GM20431 (cell line): ENCODE data around the gene AFMID.
"Not testable (repeated sequence)": the region's sequence is repeated elsewhere in the genome, so short reads cannot be mapped to it uniquely, and the experiment has no call there.

Experiments used
- in situ Hi-C: fragments of 300-500 bp; cut with MseI, MboI; formaldehyde crosslinking; loops from one replicate; pipeline ENCODE4 v1.15.0; 2020; ENCODE audit warnings: low sequenced_read_pairs; ENCODE audit not compliant: unreplicated experiment

AFMID gene

DNA sequence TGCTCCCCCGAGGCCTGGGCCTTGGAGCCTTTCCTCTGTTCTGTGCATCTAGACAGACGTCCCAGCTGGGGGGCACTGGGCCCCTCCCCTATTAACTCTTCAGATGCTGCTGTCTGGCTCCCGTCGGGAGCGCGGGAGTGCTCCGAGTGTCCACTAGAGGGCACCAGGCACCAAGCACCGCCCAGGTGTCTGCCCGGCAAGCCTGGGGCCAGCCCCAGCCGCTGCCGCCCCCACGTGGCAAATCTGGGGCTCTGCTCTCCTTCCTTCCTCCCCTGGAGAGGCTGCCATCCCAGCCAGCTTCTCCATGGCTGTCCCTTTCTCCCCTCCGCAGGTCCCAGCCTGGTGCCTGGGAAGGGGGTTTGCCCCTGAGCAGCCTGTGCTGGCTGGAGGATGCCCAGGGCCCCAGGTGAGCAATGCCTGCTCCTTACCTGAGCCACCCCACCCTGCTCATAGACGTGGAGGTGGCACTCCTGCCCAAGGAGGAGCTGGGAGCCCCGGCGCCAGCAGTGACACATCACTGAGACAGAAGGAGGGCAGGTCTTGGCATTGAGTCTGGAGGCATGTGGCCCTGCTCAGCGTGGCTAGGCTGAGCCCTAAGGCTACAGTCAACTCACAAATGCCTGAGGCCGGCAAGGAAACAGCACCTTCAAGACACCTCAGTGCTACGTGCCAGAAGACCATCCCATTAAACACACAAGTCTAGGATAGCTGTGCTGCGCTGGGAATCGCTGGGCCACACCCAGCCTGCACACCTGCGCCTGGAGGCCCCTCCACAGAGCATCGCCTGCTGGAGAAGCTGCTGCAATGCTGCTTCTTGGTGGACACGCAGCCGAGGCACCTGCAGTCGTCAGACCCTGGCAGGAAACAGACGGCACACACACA lies 64.0 kb downstream of the AFMID start:
- in situ Hi-C loops: no loop called here

DNA sequence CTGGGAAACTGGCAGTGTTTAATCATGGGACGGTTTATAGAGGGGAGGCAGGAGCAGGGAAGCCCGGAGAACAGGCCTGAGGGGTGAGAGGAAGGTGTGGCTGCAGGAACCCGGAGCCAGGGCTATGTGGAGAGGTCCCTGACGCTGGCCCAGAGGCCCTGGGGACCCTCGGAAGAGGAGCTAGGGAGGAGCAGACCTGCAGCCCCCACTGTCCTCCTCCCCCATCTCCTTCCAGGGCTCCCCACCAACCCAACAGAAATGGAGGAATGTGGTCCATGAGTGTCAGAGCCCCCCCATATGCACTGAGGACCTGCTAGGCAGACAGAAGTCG lies 64.6 kb downstream of the AFMID start:
- in situ Hi-C loops: no loop called here

DNA sequence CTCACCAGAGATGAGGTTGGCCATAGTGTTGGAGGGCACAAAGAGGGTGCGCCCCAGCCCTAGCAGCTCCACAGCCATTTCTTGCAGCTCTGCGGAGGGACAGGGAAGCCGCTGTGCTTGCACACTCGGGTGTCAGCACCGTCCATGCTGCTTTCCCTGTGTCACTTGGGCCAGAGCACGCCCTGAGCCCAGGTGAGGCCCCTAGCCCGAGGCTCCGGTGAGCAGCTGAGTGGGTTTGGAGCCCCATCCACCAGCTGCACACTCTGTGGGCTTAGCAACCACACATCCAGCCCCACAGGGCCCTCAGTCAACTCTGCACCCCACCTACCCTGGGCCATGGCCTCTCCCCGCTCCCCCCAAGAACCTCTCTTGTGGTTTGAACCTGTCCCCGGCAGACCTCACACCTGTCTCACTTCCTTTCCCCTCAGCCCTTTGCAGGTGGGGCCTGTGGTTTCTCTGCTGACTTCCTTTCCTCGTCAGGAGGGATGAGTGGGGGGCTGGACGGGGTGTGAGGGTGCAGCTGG lies 65.0 kb downstream of the AFMID start:
- in situ Hi-C loops: no loop called here

DNA sequence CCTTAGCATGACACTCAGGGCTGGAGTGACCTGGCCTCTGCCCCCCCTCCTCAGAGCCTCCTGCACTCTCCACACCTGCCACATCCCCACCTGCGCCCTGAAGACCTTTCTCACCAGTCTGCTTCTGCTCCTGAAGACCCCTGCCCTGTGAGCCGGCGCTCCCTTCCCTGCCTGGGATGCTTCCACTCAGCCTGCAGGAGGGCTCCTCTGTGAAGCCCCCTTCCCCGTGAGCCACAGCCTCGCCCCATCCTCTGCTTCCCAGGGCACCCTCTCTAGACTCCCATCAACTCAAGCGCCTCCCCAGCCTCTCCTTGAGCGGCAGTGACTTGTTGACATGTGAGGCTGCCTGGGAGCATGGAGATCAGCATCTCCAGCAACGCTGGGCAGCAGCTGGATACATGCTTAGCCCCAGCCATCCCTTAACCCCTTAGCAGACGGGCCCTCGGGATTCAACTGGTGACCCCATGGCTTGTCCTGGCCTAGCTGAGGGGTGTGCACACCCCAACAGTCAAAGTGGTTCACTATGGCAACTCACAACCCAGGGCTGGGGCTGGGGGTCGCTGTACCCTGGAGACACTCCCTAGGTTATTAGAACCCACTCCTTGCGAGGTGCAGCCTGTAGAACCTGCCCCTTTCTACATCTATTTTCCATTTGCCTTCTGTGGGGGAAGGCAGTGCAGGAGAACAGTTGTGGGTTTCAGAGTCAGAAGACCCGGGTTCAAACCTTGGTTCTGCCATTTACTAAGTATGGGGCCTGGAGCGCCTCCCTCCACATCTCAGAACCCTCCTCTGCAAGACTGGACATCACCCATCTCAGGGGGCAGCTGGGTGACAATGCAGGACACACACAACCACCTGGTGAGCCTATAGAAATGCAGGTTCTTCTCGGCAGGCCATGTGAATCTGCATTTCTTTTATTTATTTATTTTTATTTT lies 65.8 kb downstream of the AFMID start:
- in situ Hi-C loops: no loop called here

DNA sequence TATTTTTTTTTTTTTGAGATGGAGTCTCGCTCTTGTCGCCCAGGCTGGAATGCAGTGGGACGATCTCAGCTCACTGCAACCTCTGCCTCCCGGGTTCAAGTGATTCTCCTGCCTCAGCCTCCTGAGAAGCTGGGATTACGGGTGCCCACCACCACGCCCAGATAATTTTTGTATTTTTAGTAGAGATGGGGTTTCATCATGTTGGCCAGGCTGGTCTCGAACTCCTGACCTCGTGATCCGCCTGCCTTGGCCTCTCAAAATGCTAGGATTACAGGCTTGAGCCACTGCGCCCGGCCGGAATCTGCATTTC lies 66.4 kb downstream of the AFMID start:
- in situ Hi-C loops: not testable (repeated sequence)

DNA sequence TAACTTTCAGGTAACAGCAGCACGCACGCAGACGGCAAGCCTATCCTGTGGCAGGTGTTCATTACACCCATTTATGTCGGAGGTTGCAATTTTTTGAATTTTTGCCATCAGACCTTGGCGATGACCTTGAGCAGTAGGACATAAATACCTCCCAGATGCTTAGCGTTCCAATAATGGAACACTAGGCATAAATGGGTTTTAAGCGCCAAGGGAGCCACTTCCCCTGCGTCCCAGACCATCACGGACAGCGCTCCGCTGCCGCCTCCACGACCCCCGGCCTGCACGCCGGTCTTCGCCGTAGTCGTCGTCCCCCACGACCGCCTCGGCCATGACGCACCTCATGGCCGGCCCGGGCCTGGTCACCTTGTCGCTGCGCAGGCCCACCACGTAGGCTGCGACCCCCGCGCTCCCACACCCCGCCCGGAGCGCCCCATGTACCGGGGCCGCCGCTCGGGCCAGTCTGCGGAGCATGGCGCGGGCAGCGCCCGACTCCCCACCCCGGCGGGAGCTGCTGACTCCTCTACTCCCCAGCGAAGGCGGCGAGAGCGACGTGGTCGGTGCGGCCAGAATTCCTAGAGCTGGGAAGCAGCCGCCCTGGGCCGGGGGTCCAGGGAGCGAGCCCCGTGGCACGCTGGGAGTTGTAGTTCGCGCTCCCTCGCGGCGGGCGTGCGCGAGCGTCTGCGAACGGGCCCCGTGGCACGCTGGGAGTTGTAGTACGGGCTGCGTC lies 66.9 kb downstream of the AFMID start:
- in situ Hi-C loops: no loop called here

DNA sequence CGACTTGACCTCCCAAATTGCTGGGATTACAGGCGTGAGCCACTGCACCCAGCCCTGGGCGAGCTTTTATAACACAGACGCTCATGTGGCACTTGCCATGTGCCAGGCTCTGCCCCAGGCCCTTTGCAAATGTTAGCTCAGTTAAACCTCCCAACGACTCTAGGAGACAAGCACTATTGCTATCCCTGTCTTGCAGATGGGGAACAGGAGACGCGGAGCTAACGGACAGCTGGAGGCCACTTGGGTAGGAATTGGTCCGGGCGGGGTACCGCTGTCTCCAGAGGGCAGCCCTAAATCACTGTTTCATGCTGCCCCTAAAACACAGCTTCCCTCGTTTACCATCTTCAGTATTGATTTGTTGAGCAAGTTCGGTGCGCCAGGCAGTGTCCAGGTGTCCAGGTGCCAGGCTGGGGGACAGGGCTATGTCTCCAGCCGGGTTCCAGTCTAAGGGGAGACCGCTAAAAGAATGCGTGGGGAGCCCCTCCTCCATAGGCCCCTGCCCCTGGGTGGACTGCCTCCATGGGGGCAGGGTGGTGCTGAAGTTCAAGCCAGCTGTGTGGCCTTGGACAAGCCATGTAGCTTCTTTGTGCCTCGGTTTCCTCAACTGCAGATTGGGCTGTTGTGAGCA lies 68.0 kb downstream of the AFMID start:
- in situ Hi-C loops: no loop called here

DNA sequence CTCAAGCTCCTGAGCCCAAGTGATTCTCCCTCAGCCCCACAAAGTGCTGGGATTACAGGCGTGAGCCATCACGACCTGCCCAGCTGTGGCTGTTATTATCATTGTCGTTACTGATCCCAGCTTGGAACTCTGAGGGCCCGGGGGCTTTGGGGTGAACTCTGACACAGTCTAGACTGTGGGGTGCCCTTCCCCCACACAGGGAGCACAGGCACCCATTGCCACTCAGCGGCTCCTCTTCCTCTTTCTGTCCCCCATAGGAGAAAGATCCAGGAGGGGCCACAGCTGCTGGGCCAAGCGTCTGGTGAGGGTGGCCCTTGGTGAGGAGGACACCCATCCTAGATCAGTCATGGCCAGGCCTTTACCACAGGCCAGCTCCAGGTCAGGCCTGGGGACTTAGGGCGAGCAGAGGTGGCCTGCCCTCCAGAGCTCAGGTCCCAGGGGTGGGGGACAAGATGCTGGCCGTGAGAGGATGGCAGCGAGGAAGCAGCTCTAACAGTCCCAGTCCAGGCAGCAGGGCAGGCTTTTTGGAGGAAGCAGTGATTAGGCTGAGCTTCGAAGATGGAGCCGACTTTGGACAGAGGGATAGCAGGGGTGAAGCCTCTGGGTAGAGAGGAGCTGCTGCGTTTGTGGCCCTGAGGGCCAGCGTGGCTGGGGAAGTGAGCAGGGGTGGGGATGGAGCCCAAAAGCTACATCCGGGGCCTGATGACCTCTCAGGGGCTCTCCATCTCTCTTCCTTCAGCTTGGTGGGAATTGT lies 69.0 kb downstream of the AFMID start:
- in situ Hi-C loops: no loop called here

DNA sequence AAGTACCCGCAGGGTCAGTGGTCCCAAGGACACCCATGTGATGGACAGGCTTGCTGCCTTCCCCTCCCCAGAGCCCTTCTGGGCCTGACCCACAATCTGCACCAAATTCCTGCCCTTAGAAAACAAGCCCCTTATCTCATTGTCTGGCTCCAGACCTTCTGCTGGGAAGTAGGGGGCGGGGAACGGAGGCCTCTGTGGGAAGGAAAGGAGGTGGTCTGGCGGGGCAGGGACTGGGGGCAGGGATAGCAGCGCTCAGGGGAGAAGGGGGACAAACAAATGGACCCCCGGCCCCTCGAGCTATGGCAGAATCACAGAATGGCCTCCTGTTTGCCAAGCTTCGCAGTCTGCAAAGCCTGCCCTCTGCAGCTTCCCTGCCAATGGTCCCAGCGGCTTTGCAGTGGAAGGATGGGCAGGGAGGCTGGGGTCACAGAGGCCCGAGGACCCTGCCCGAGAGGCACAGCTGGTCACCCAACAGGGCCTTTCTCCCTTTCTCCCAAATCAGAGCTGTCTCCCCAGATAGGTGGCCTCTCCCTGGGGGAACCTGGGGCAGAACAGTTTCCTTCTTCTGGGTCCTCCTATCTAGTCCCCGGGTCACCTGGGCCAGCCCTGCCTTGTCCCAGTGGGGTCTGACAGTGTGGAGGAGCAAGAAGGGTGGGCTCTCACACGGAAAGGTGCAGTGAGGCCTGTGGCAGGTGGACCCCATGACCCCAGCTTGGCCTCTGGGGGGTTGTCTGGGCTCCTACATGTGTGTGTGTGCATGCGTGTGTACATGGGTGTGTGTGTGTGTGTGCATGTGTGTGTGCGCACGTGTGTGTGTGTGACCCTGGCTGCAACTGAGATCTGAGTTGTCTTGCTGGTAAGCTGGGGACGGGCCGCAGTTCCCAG lies 69.8 kb downstream of the AFMID start:
- in situ Hi-C loops: no loop called here
